A673 (cell line): ENCODE results near the gene TMUB2. TPM values are rescaled to one million over a fixed set of nuclear protein-coding genes. Genes with fewer than 3 reads are reported as not detected.
"Not testable (repeated sequence)": the region's sequence is repeated elsewhere in the genome, so short reads cannot be mapped to it uniquely, and the experiment has no call there.

Experiments used
- BruUV-seq: library from RNA; stranded (reverse); fragments of 400-500 nt; replicated peaks from 2 replicates; lab custom pipeline; 2021; lab: Mats Ljungman, UMichigan
- CTCF ChIA-PET: fragments of 300-600 bp; sonication (Branson Sonifier 250); formaldehyde crosslinking; loops from one replicate; lab custom pipeline; 2022; ENCODE audit warnings: antibody characterized with exemption; lab: Charles Lee
- POLR2A ChIA-PET: fragments of 300-600 bp; sonication (Branson Sonifier 250); formaldehyde crosslinking; loops from one replicate; lab custom pipeline; 2022; ENCODE audit warnings: antibody characterized with exemption; ENCODE audit not compliant: low non-redundant PET; lab: Charles Lee
- DNase-seq: peaks from one replicate; pipeline ENCODE4 v3.0.0-alpha.2; 2015; ENCODE audit warnings: low spot score
- H3K27ac ChIP-seq: fragments of 200-600 bp; sonication (generic); 2 replicates; pipeline ENCODE4 v1.5.1; 2016; ENCODE audit warnings: mixed run types, low read depth, mild to moderate bottlenecking, mixed read lengths, antibody characterized with exemption, low read length; ENCODE audit not compliant: poor library complexity, severe bottlenecking
- H3K27me3 ChIP-seq: fragments of 200-600 bp; sonication (generic); replicated peaks from 2 replicates; pipeline ENCODE4 v1.6.1; 2017; ENCODE audit warnings: mixed run types, low read depth, mild to moderate bottlenecking, mixed read lengths, antibody characterized with exemption, low read length; ENCODE audit not compliant: insufficient read depth, poor library complexity
- H3K36me3 ChIP-seq: fragments of 200-600 bp; sonication (generic); 2 replicates; pipeline ENCODE4 v1.6.1; 2016; ENCODE audit warnings: mixed run types, mild to moderate bottlenecking, mixed read lengths, antibody characterized with exemption, low read length; ENCODE audit not compliant: insufficient read depth, poor library complexity, severe bottlenecking
- H3K4me1 ChIP-seq: fragments of 200-600 bp; sonication (generic); 2 replicates; pipeline ENCODE4 v1.6.1; 2017; ENCODE audit warnings: mixed run types, mild to moderate bottlenecking, mixed read lengths, antibody characterized with exemption, low read length; ENCODE audit not compliant: insufficient read depth, poor library complexity, severe bottlenecking
- H3K4me3 ChIP-seq: fragments of 200-600 bp; sonication (generic); 2 replicates; pipeline ENCODE4 v1.5.1; 2016; ENCODE audit warnings: low read depth, mixed run types, mild to moderate bottlenecking, mixed read lengths, low read length; ENCODE audit not compliant: poor library complexity, severe bottlenecking
- H3K9me3 ChIP-seq: fragments of 200-600 bp; sonication (generic); 2 replicates; pipeline ENCODE4 v1.6.1; 2016; ENCODE audit warnings: mixed run types, low read depth, mild to moderate bottlenecking, mixed read lengths, antibody characterized with exemption, low read length; ENCODE audit not compliant: poor library complexity, severe bottlenecking
- EZH2 ChIP-seq: fragments of 200-600 bp; sonication (generic); IDR thresholded peaks from 2 replicates; pipeline ENCODE4 v1.6.1; 2017; ENCODE audit warnings: borderline replicate concordance, low read depth, mild to moderate bottlenecking, mixed read lengths, antibody characterized with exemption, low read length; ENCODE audit not compliant: poor library complexity, severe bottlenecking
- intact Hi-C: fragments of 100-400 bp; cut with micrococcal nuclease; formaldehyde crosslinking; loops from one replicate; pipeline ENCODE4 v1.10.0; 2022; ENCODE audit not compliant: unreplicated experiment
- total RNA-seq: library from RNA; stranded (reverse); gene quantifications from 2 replicates; pipeline ENCODE4 v1.2.3, GENCODE V29; 2021
- TF ChIP-seq, protein P1 (sequence below): fragments of 300-800, 200-600 bp; sonication (generic); conservative IDR thresholded peaks from 2 replicates; pipeline ENCODE4 v1.5.1; 2017; ENCODE audit warnings: low read depth, mild to moderate bottlenecking, antibody characterized with exemption, low read length, moderate library complexity, mixed read lengths

The TMUB2 gene
- total RNA-seq, 1 experiment from 2014 or later = 13.0 TPM

- ChIA-PET CTCF (no interaction called here), POLR2A (no interaction called here)
- intact Hi-C loops = no loop called here
- H3K27ac ChIP-seq = no peak overlapping the region
- H3K36me3 ChIP-seq = no peaks in the 10 kb centered on the region
- H3K9me3 ChIP-seq = no peaks in the 10 kb centered on the region
- TF ChIP-seq, protein P1, sequence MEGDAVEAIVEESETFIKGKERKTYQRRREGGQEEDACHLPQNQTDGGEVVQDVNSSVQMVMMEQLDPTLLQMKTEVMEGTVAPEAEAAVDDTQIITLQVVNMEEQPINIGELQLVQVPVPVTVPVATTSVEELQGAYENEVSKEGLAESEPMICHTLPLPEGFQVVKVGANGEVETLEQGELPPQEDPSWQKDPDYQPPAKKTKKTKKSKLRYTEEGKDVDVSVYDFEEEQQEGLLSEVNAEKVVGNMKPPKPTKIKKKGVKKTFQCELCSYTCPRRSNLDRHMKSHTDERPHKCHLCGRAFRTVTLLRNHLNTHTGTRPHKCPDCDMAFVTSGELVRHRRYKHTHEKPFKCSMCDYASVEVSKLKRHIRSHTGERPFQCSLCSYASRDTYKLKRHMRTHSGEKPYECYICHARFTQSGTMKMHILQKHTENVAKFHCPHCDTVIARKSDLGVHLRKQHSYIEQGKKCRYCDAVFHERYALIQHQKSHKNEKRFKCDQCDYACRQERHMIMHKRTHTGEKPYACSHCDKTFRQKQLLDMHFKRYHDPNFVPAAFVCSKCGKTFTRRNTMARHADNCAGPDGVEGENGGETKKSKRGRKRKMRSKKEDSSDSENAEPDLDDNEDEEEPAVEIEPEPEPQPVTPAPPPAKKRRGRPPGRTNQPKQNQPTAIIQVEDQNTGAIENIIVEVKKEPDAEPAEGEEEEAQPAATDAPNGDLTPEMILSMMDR = no peak
- no peak for TF ChIP-seq EZH2
- H3K4me1 ChIP-seq = no peaks in the 10 kb centered on the region
- DNase-seq = no peak
- no TSS peak for BruUV-seq
- no peaks in the 10 kb centered on the region for H3K27me3 ChIP-seq
- no peak overlapping the region for H3K4me3 ChIP-seq
Measured at GRCh38 chr17:44233582-44233981, 46.8 kb downstream of the TMUB2 start.

DNA sequence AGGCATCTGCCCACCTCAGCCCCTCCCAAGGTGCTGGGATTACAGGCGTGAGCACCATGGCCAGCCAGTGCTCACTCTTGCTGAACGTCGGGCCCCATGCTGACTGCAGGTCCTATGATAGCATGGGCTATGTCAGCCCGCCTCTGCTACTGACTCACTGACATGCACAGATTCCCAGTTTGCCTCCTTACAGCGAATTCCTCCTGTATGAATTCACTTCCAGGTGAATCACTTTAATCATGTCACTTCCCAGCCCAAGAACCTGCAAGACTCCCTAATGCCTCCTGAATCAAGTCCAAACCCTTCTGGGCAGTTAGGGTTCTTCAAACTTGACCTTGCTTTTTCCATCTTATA is 48.8 kb downstream of the TMUB2 start:
- CTCF ChIA-PET = no interaction called here
- Histone ChIP-seq H3K4me1 (no peaks in the 10 kb centered on the region), H3K27me3 (no peaks in the 10 kb centered on the region), H3K27ac (no peak overlapping the region), H3K36me3 (no peaks in the 10 kb centered on the region), H3K9me3 (no peaks in the 10 kb centered on the region), H3K4me3 (no peak overlapping the region)
- TF ChIP-seq, protein P1 = no peak
- TF ChIP-seq EZH2 = no peak
- no peak for DNase-seq
- no TSS peak for BruUV-seq
- intact Hi-C loops = no loop called here
- POLR2A ChIA-PET = no interaction called here

- Histone ChIP-seq H3K36me3 (no peaks in the 10 kb centered on the region), H3K9me3 (no peaks in the 10 kb centered on the region), H3K27me3 (no peaks in the 10 kb centered on the region), H3K27ac (no peak overlapping the region), H3K4me3 (no peak overlapping the region), H3K4me1 (no peaks in the 10 kb centered on the region)
- ChIA-PET POLR2A (no interaction called here), CTCF (no interaction called here)
- no peak for TF ChIP-seq EZH2
- TF ChIP-seq, protein P1 = no peak
- DNase-seq = no peak
- intact Hi-C loops = no loop called here
- no TSS peak for BruUV-seq
Measured at GRCh38 chr17:44236444-44236991, 49.7 kb downstream of the TMUB2 start.

GRCh38 chr17:44237886-44238285 is 51.1 kb downstream of the TMUB2 start:
- H3K4me1 ChIP-seq, DNase-seq, H3K9me3 ChIP-seq, H3K27me3 ChIP-seq, H3K36me3 ChIP-seq, H3K4me3 ChIP-seq, CTCF ChIA-PET, intact Hi-C loops, BruUV-seq, H3K27ac ChIP-seq: not testable (repeated sequence)
- POLR2A ChIA-PET = interaction anchor here (0.7 kb wide), 1 partner anchor 104 kb away, joined by 4 read pairs; no protein-coding TSS in a partner anchor
